Astrocyte of the spinal cord (primary cell): ENCODE data around the gene SHISA8.

Experiments used
- DNase-seq: peaks from one replicate; pipeline ENCODE4 v3.0.0; 2011; ENCODE audit warnings: low read depth, low spot score
- H3K4me3 ChIP-seq: 2 replicates; pipeline ENCODE4 v1.5.1; 2011; ENCODE audit warnings: low read depth, mild to moderate bottlenecking, low read length, moderate library complexity
- in situ Hi-C: cut with HindIII; loops from 2 replicates; pipeline ENCODE4 v1.10.0; 2017; ENCODE audit warnings: low sequenced_read_pairs
- TF ChIP-seq, protein P1 (sequence below): IDR thresholded peaks from 2 replicates; pipeline ENCODE4 v1.5.1; 2012; ENCODE audit warnings: low read depth, mild to moderate bottlenecking, low read length, inconsistent platforms

Gene SHISA8

GRCh38 chr22:41885516-41885915 lies 29.4 kb downstream of the SHISA8 start:
- TF ChIP-seq, protein P1, sequence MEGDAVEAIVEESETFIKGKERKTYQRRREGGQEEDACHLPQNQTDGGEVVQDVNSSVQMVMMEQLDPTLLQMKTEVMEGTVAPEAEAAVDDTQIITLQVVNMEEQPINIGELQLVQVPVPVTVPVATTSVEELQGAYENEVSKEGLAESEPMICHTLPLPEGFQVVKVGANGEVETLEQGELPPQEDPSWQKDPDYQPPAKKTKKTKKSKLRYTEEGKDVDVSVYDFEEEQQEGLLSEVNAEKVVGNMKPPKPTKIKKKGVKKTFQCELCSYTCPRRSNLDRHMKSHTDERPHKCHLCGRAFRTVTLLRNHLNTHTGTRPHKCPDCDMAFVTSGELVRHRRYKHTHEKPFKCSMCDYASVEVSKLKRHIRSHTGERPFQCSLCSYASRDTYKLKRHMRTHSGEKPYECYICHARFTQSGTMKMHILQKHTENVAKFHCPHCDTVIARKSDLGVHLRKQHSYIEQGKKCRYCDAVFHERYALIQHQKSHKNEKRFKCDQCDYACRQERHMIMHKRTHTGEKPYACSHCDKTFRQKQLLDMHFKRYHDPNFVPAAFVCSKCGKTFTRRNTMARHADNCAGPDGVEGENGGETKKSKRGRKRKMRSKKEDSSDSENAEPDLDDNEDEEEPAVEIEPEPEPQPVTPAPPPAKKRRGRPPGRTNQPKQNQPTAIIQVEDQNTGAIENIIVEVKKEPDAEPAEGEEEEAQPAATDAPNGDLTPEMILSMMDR = no peak
- no peak overlapping the region for H3K4me3 ChIP-seq
- no peak for DNase-seq
- in situ Hi-C loops = no loop called here

DNA sequence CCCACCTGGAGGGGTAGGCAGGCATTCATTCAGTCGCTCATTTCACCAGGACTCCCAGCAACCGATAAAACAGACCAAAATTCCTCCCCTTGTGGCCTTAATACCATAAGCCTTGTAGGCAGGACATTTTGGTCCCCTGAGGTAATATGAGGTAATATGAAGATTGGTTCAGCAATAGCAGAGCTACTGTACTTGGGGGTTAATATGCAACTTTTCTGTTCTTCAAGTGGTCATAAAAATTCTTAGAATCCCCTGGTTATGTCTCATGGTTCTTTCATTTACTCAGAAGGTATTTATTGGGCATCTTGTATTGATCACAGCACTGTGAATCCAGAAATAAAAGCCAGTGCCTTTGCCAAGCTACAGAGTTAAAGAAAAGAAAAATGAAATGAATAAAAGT lies 29.8 kb downstream of the SHISA8 start:
- TF ChIP-seq, protein P1 = no peak
- in situ Hi-C loops = no loop called here
- DNase-seq = no peak

DNA sequence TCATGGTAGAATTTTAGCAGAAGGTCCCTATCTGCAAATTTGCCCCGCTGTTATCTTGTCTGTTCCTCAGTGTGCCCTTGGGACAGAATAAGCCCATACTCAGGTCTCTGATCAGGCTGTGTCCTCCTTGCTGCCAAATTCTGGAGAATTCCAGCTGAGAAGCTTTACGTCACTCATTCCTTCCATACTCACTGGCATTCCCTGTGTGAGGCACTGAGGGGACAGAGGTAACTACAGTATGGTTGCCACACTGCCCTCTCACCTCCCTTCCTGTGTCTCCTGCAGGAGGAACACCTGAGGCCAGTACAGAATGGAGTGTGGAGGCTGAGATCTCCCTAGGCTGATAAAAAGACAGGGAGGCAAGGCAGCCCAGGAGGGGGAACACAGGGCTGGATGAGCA lies 31.5 kb downstream of the SHISA8 start:
- H3K4me3 ChIP-seq = no peak overlapping the region
- in situ Hi-C loops = no loop called here
- no peak for DNase-seq
- TF ChIP-seq, protein P1 = no peak

More for the DNA sequence above, 29.8 kb downstream of the SHISA8 start:
- no peak overlapping the region for H3K4me3 ChIP-seq

DNA sequence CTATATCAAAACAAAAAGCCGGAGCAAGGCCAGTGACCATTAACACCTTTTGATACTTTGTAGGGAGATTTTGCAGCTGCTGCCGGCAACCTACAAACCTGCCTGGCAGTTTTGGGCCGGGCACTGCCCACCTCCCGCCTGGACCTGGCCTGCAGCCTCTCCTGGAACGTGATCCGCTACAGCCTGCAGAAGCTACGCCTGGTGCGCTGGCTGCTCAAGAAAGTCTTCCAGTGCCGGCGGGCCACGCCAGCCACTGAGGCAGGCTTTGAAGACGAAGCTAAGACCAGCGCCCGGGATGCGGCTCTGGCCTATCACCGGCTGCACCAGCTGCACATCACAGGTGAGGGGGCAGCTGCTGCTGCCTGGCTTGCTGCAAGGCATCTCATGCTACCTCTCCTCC lies 34.2 kb downstream of the SHISA8 start:
- in situ Hi-C loops = no loop called here
- TF ChIP-seq, protein P1 = no peak
- DNase-seq = no peak
- H3K4me3 ChIP-seq = no peak overlapping the region

DNA sequence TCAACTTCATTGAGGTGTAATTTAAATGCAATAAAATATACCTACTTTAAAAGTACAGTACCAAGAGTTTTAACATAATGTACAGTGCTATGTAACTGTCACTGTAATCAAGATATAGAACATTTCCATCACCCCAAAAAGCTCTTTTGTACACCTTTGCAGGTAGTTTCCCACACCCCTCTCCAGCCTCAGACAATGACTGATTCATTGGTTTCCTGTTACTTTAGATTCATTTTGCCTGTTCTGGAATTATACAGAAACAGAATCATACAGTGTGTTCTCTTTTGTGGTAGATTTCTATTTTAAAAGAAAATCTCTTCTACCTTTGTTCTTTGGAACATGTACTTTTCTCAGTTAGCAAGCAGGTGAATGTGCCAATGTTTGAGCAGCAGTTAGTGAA lies 38.2 kb downstream of the SHISA8 start:
- H3K4me3 ChIP-seq = no peak overlapping the region
- in situ Hi-C loops = no loop called here
- DNase-seq = no peak
- TF ChIP-seq, protein P1 = no peak

DNA sequence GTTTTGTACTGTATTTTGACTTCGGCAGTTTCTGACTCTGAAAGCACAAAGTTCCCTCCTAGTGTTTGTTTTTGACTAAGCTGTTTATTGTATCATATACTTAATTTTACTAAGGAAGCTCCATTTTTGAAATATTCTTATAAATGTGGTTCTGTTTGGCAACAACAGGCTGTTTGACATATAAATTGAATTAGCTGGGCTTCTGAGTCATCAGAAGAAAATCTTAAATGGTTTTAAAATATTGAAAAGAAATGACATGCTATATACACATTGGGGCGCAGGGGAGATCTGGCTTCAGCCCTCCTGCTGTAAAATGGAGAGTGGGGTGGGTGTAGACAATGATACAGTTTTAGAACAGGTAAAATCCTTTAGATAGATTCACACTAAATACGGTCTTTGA lies 38.6 kb downstream of the SHISA8 start:
- in situ Hi-C loops = no loop called here
- no peak overlapping the region for H3K4me3 ChIP-seq
- no peak for DNase-seq
- TF ChIP-seq, protein P1 = no peak
